Panc1 (cell line): ENCODE data around the gene USB1. TPM values are rescaled to one million over a fixed set of nuclear protein-coding genes. Genes with fewer than 3 reads are reported as not detected.

Experiments used
- ATAC-seq: fragments of 200-7000 bp; cut with Tn5 transposase; 2 replicates; pipeline ENCODE4 v1.9.1; 2020; ENCODE audit warnings: mild to moderate bottlenecking, moderate library complexity
- BruUV-seq: library from RNA; stranded (reverse); fragments of 400-500 nt; replicated peaks from 2 replicates; lab custom pipeline; 2021; lab: Mats Ljungman, UMichigan
- CTCF ChIA-PET: fragments of 300-600 bp; sonication (Branson Sonifier 250); formaldehyde crosslinking; loops from one replicate; lab custom pipeline; 2022; ENCODE audit warnings: antibody characterized with exemption; lab: Charles Lee
- POLR2A ChIA-PET: fragments of 300-600 bp; sonication (Branson Sonifier 250); formaldehyde crosslinking; loops from one replicate; lab custom pipeline; 2022; ENCODE audit warnings: antibody characterized with exemption; lab: Charles Lee
- DNase-seq: peaks from one replicate; pipeline ENCODE4 v3.0.0-alpha.2; 2010; ENCODE audit warnings: low read depth, low spot score
- H3K27ac ChIP-seq: 2 replicates; pipeline ENCODE4 v1.5.1; 2011; ENCODE audit warnings: mild to moderate bottlenecking, low read length, inconsistent platforms
- H3K27me3 ChIP-seq: fragments of 200-500 bp; sonication (Bioruptor generic); 2 replicates; pipeline ENCODE4 v1.6.0; 2014; ENCODE audit warnings: low read length, inconsistent platforms; ENCODE audit not compliant: control insufficient read depth, insufficient read depth
- H3K36me3 ChIP-seq: fragments of 200-500 bp; sonication (Bioruptor generic); 2 replicates; pipeline ENCODE4 v1.5.1; 2014; ENCODE audit warnings: inconsistent platforms, mild to moderate bottlenecking, low read length, moderate library complexity; ENCODE audit not compliant: control insufficient read depth, insufficient read depth
- H3K4me1 ChIP-seq: 2 replicates; pipeline ENCODE4 v1.5.1; 2011; ENCODE audit warnings: inconsistent platforms, mild to moderate bottlenecking, low read length, moderate library complexity; ENCODE audit not compliant: control insufficient read depth, insufficient read depth
- H3K4me3 ChIP-seq, 2 experiments: 2 replicates each; pipeline ENCODE4 v1.5.1; 2011 to 2012; ENCODE audit warnings: low read depth in 2 of 2, low read length in 2 of 2, mild to moderate bottlenecking in 2 of 2, inconsistent platforms in 1 of 2, moderate library complexity in 1 of 2
- H3K9me3 ChIP-seq: fragments of 200-500 bp; sonication (Bioruptor generic); 2 replicates; pipeline ENCODE4 v1.5.1; 2014; ENCODE audit warnings: low read depth, mild to moderate bottlenecking, inconsistent platforms, low read length, moderate library complexity; ENCODE audit not compliant: control insufficient read depth, insufficient read depth
- POLR2AphosphoS5 ChIP-seq: IDR thresholded peaks from 2 replicates; pipeline ENCODE4 v1.6.1; 2012; ENCODE audit warnings: mild to moderate bottlenecking, low read depth, low read length, moderate library complexity
- SIN3A ChIP-seq: IDR thresholded peaks from 2 replicates; pipeline ENCODE4 v1.6.1; 2012; ENCODE audit warnings: low read depth, mild to moderate bottlenecking, low read length, moderate library complexity, borderline replicate concordance; ENCODE audit not compliant: insufficient read depth
- TCF7L2 ChIP-seq: IDR thresholded peaks from 2 replicates; pipeline ENCODE4 v1.6.1; 2011; ENCODE audit warnings: mild to moderate bottlenecking, low read depth, low read length, inconsistent platforms
- in situ Hi-C: cut with HindIII; loops from 2 replicates; pipeline ENCODE4 v1.10.0; 2016; ENCODE audit warnings: low sequenced_read_pairs, low pct_unique_long_range_greater_than_20kb
- intact Hi-C: fragments of 100-400 bp; cut with micrococcal nuclease; formaldehyde crosslinking; loops from one replicate; pipeline ENCODE4 v1.10.0; 2022; ENCODE audit not compliant: unreplicated experiment
- total RNA-seq: library from RNA; stranded (reverse); gene quantifications from one replicate; pipeline ENCODE4 v1.2.1, GENCODE V29; 2021; ENCODE audit not compliant: unreplicated experiment
- TF ChIP-seq, protein P1 (sequence below), 2 experiments: IDR thresholded peaks; 2 replicates each; pipeline ENCODE4 v1.6.1; 2011 to 2012; ENCODE audit warnings: low read depth in 2 of 2, control low read depth in 1 of 2, low read length in 1 of 2, mild to moderate bottlenecking in 1 of 2, moderate library complexity in 1 of 2; ENCODE audit not compliant: insufficient read depth in 1 of 2
- TF ChIP-seq, protein P2 (sequence below): fragments of 450-650 bp; IDR thresholded peaks from 2 replicates; pipeline ENCODE4 v1.5.1; 2017; ENCODE audit warnings: mild to moderate bottlenecking

Gene USB1
- total RNA-seq, 1 experiment from 2014 or later, result 58.2 TPM

DNA sequence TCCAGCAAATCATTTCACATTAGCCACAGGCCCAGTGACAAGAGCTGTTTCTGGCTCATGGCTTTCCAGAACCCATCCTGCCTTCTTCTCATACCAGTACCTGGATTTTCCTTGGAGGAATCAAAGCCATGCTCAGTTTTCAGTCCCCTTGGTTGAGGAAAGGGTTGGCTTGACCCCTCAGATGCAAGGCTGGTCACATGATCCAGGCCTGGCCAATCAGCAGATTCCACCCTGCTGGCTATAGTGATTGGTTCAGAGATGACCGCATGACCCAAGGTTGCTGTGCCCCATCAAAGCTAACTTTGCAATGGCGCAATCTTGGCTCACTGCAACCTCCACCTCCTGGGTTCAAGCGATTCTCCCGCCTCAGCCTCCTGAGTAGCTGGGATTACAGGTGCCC is 69.4 kb downstream of the USB1 start:
- in situ Hi-C loops, result no loop called here

More for the DNA sequence above, 69.4 kb downstream of the USB1 start:
- TF ChIP-seq TCF7L2, result no peak
- no peak for TF ChIP-seq SIN3A
- TF ChIP-seq, protein P1, sequence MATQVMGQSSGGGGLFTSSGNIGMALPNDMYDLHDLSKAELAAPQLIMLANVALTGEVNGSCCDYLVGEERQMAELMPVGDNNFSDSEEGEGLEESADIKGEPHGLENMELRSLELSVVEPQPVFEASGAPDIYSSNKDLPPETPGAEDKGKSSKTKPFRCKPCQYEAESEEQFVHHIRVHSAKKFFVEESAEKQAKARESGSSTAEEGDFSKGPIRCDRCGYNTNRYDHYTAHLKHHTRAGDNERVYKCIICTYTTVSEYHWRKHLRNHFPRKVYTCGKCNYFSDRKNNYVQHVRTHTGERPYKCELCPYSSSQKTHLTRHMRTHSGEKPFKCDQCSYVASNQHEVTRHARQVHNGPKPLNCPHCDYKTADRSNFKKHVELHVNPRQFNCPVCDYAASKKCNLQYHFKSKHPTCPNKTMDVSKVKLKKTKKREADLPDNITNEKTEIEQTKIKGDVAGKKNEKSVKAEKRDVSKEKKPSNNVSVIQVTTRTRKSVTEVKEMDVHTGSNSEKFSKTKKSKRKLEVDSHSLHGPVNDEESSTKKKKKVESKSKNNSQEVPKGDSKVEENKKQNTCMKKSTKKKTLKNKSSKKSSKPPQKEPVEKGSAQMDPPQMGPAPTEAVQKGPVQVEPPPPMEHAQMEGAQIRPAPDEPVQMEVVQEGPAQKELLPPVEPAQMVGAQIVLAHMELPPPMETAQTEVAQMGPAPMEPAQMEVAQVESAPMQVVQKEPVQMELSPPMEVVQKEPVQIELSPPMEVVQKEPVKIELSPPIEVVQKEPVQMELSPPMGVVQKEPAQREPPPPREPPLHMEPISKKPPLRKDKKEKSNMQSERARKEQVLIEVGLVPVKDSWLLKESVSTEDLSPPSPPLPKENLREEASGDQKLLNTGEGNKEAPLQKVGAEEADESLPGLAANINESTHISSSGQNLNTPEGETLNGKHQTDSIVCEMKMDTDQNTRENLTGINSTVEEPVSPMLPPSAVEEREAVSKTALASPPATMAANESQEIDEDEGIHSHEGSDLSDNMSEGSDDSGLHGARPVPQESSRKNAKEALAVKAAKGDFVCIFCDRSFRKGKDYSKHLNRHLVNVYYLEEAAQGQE (IDR thresholded peaks at IDR 0.05; ENCODE audit: insufficient read depth in 1 of 2, low read depth in 2 of 2, low read length in 1 of 2), result no peak
- TF ChIP-seq, protein P2, sequence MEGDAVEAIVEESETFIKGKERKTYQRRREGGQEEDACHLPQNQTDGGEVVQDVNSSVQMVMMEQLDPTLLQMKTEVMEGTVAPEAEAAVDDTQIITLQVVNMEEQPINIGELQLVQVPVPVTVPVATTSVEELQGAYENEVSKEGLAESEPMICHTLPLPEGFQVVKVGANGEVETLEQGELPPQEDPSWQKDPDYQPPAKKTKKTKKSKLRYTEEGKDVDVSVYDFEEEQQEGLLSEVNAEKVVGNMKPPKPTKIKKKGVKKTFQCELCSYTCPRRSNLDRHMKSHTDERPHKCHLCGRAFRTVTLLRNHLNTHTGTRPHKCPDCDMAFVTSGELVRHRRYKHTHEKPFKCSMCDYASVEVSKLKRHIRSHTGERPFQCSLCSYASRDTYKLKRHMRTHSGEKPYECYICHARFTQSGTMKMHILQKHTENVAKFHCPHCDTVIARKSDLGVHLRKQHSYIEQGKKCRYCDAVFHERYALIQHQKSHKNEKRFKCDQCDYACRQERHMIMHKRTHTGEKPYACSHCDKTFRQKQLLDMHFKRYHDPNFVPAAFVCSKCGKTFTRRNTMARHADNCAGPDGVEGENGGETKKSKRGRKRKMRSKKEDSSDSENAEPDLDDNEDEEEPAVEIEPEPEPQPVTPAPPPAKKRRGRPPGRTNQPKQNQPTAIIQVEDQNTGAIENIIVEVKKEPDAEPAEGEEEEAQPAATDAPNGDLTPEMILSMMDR, result no peak
- TF ChIP-seq POLR2AphosphoS5, result no peak
- Histone ChIP-seq H3K4me3 (no peak overlapping the region), H3K27ac (no peak overlapping the region), H3K27me3 (no peaks in the 10 kb centered on the region), H3K36me3 (no peaks in the 10 kb centered on the region), H3K4me1 (no peaks in the 10 kb centered on the region), H3K9me3 (no peaks in the 10 kb centered on the region)
- ChIA-PET POLR2A (no interaction called here), CTCF (no interaction called here)
- no peak for ATAC-seq
- BruUV-seq, result no TSS peak
- no peak for DNase-seq
- intact Hi-C loops, result no loop called here

Other genes with a start within 250 kb of the USB1 start
- 51.5 TPM for gene KIFC3, start 198.9 kb upstream of the USB1 start, total RNA-seq
- gene CNGB1, start 30.3 kb upstream of the USB1 start, total RNA-seq, result not detected
- 6.5 TPM for gene ZNF319, start 735 bp upstream of the USB1 start, total RNA-seq
- gene MMP15, start 24.3 kb downstream of the USB1 start, total RNA-seq, result 10.9 TPM
- gene CFAP20, start 128.0 kb downstream of the USB1 start, total RNA-seq, result 25.9 TPM
- gene CSNK2A2, start 196.7 kb downstream of the USB1 start, total RNA-seq, result 60.9 TPM